Measurements from ENCODE around the gene TTC39B. TPM values are rescaled to one million over a fixed set of nuclear protein-coding genes. Genes with fewer than 3 reads are reported as not detected.

The TTC39B gene
- total RNA-seq, 2 experiments from 2014 or later, result 0.06 TPM; not detected in 1

DNA sequence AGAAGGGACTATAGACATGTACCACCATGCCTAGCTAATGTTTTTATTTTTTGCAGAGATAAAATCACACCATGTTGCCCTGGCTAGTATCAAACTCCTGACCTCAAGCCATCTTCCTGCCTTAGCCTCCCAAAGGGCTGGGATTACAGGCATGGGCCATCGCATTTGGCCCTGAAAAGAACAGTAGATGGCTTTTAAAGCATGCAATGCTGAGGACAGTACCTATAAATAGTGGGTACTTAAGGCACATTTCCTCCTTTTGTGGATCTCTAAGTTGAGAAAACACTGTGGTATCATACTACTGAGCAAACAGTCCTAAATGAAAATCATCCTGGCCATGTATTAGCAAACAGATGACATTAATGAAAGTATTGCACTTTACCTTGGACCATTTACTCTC lies 119.4 kb downstream of the TTC39B start:
- POLR2A ChIA-PET, result no interaction called here
- no peaks in the 10 kb centered on the region for H3K36me3 ChIP-seq (ENCODE audit: insufficient read depth, low read length)
- TF ChIP-seq, protein P1, sequence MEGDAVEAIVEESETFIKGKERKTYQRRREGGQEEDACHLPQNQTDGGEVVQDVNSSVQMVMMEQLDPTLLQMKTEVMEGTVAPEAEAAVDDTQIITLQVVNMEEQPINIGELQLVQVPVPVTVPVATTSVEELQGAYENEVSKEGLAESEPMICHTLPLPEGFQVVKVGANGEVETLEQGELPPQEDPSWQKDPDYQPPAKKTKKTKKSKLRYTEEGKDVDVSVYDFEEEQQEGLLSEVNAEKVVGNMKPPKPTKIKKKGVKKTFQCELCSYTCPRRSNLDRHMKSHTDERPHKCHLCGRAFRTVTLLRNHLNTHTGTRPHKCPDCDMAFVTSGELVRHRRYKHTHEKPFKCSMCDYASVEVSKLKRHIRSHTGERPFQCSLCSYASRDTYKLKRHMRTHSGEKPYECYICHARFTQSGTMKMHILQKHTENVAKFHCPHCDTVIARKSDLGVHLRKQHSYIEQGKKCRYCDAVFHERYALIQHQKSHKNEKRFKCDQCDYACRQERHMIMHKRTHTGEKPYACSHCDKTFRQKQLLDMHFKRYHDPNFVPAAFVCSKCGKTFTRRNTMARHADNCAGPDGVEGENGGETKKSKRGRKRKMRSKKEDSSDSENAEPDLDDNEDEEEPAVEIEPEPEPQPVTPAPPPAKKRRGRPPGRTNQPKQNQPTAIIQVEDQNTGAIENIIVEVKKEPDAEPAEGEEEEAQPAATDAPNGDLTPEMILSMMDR (conservative IDR thresholded peaks at IDR 0.05; ENCODE audit: low read length), result no peak
- TF ChIP-seq EZH2phosphoT487 (IDR thresholded peaks at IDR 0.05; ENCODE audit: borderline replicate concordance, low read depth, low read length), result no peak

DNA sequence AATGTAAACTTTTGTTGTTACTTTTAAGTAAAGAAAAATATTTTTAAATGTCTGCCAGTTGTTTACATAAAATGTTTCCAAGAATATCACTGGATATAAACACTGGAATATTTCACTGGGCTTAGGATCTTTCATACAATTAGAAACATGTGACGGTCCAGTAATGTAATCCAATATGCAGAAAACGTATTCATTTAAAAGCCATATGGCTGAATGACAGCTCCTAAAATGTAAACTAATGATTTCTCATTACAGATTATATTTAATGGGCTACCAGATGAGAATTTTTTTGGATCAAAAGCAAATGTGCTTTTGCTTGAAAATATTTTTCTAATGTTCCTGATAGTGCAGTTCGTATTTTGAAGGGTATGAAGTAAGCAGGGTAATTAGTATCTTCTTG lies 124.3 kb downstream of the TTC39B start:
- Histone ChIP-seq H3K79me2 (ENCODE audit: insufficient read depth, low read depth, low read length) (no peaks in the 10 kb centered on the region), H2AFZ (ENCODE audit: low read length) (no peak overlapping the region), H3K9me3 (ENCODE audit: low read length) (no peaks in the 10 kb centered on the region), H3K27ac (ENCODE audit: low read depth, low read length, poor library complexity, severe bottlenecking) (no peak overlapping the region), H4K20me1 (ENCODE audit: insufficient read depth, low read length) (no peaks in the 10 kb centered on the region), H3K4me1 (ENCODE audit: insufficient read depth, low read length, poor library complexity, severe bottlenecking) (no peaks in the 10 kb centered on the region), H3K4me3 (ENCODE audit: low read depth, low read length, poor library complexity, severe bottlenecking) (no peak overlapping the region), H3K4me2 (ENCODE audit: low read length) (no peak overlapping the region), H3K9me2 (ENCODE audit: insufficient read depth, low read length) (no peaks in the 10 kb centered on the region), H3K36me3 (ENCODE audit: insufficient read depth, low read length) (no peaks in the 10 kb centered on the region)
- CTCF ChIA-PET (ENCODE audit: unreplicated experiment), result no interaction called here
- no TSS peak for BruUV-seq (replicated peaks)
- TF ChIP-seq EZH2phosphoT487 (IDR thresholded peaks at IDR 0.05; ENCODE audit: borderline replicate concordance, low read depth, low read length), result no peak
- TF ChIP-seq, protein P1 (conservative IDR thresholded peaks at IDR 0.05; ENCODE audit: low read length), result no peak
- DNase-seq (ENCODE audit: low spot score), result no peak
- intact Hi-C loops (cut with micrococcal nuclease; ENCODE audit: unreplicated experiment), result no loop called here
- POLR2A ChIA-PET, result interaction anchor here (0.6 to 0.7 kb wide), 3 partner anchors 11 to 420 kb away, joined by 3 to 7 read pairs (median 7); no protein-coding TSS in a partner anchor

More for the DNA sequence above, 119.4 kb downstream of the TTC39B start:
- BruUV-seq (replicated peaks), result no TSS peak
- Histone ChIP-seq H3K79me2 (ENCODE audit: insufficient read depth, low read depth, low read length) (no peaks in the 10 kb centered on the region), H3K4me1 (ENCODE audit: insufficient read depth, low read length, poor library complexity, severe bottlenecking) (no peaks in the 10 kb centered on the region), H3K4me2 (ENCODE audit: low read length) (no peak overlapping the region), H3K9me2 (ENCODE audit: insufficient read depth, low read length) (no peaks in the 10 kb centered on the region), H3K27ac (ENCODE audit: low read depth, low read length, poor library complexity, severe bottlenecking) (no peak overlapping the region), H2AFZ (ENCODE audit: low read length) (no peak overlapping the region), H3K4me3 (ENCODE audit: low read depth, low read length, poor library complexity, severe bottlenecking) (no peak overlapping the region), H4K20me1 (ENCODE audit: insufficient read depth, low read length) (no peaks in the 10 kb centered on the region), H3K9me3 (ENCODE audit: low read length) (no peaks in the 10 kb centered on the region)
- CTCF ChIA-PET (ENCODE audit: unreplicated experiment), result no interaction called here
- DNase-seq (ENCODE audit: low spot score), result no peak
- intact Hi-C loops (cut with micrococcal nuclease; ENCODE audit: unreplicated experiment), result no loop called here

DNA sequence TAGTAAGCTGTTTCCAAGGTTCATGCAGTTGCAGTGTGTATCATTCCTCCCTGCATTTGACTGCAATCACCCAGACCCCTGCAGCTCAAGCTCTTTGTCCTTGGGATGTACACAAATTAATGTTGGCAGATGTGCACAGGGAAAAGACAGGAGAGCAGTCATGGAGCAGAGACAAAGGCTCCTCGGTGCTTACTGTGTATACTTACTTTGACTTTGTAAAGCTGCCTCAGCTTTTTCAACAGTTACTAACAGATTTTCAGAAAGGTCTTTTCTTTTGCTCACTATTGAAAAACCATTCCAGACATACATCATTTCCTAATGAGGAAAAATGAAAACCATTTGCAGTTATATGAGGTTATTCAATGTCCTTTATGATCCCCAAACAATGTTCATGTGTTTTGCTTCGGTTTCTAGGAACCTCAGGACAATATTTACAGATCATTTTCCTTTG lies 124.9 kb downstream of the TTC39B start:
- POLR2A ChIA-PET, result interaction anchor here (0.6 kb wide), 1 partner anchor 53 kb away, joined by 3 read pairs; no protein-coding TSS in a partner anchor
- Histone ChIP-seq H3K4me1 (ENCODE audit: insufficient read depth, low read length, poor library complexity, severe bottlenecking) (no peaks in the 10 kb centered on the region), H3K36me3 (ENCODE audit: insufficient read depth, low read length) (no peaks in the 10 kb centered on the region), H3K9me3 (ENCODE audit: low read length) (no peaks in the 10 kb centered on the region), H3K79me2 (ENCODE audit: insufficient read depth, low read depth, low read length) (no peaks in the 10 kb centered on the region), H3K27ac (ENCODE audit: low read depth, low read length, poor library complexity, severe bottlenecking) (no peak overlapping the region), H4K20me1 (ENCODE audit: insufficient read depth, low read length) (no peaks in the 10 kb centered on the region), H3K9me2 (ENCODE audit: insufficient read depth, low read length) (no peaks in the 10 kb centered on the region), H2AFZ (ENCODE audit: low read length) (no peak overlapping the region), H3K4me3 (ENCODE audit: low read depth, low read length, poor library complexity, severe bottlenecking) (no peak overlapping the region), H3K4me2 (ENCODE audit: low read length) (no peak overlapping the region)
- BruUV-seq (replicated peaks), result no TSS peak
- intact Hi-C loops (cut with micrococcal nuclease; ENCODE audit: unreplicated experiment), result no loop called here
- CTCF ChIA-PET (ENCODE audit: unreplicated experiment), result no interaction called here
- no peak for DNase-seq (ENCODE audit: low spot score)
- TF ChIP-seq, protein P1 (conservative IDR thresholded peaks at IDR 0.05; ENCODE audit: low read length), result no peak
- no peak for TF ChIP-seq EZH2phosphoT487 (IDR thresholded peaks at IDR 0.05; ENCODE audit: borderline replicate concordance, low read depth, low read length)

All from OCI-LY7 (cell line).